ENCODE results near the gene NEK2. TPM values are rescaled to one million over a fixed set of nuclear protein-coding genes. Genes with fewer than 3 reads are reported as not detected.
"Not testable (repeated sequence)": the region's sequence is repeated elsewhere in the genome, so short reads cannot be mapped to it uniquely, and the experiment has no call there.

The NEK2 gene
- total RNA-seq, 3 donors from 2014 or later, result 1.8 TPM; not detected in 2

GRCh38 chr1:211701733-211702132, 26.3 kb upstream of the NEK2 start:
- no peak overlapping the region for H3K27ac ChIP-seq
- H3K27me3 ChIP-seq, result no peaks in the 10 kb centered on the region
- no peaks in the 10 kb centered on the region for H3K4me1 ChIP-seq
- intact Hi-C loops (cut with DNase I; ENCODE audit: low total_unique reads), result no loop called here
- no peak overlapping the region for H3K4me3 ChIP-seq
- TF ChIP-seq POLR2AphosphoS5 (IDR thresholded peaks at IDR 0.05), result no peak
- TF ChIP-seq CTCF (IDR thresholded peaks at IDR 0.05), result no peak
- TF ChIP-seq POLR2A (IDR thresholded peaks at IDR 0.05), result no peak
- no peaks in the 10 kb centered on the region for H3K9me3 ChIP-seq
- no peaks in the 10 kb centered on the region for H3K36me3 ChIP-seq
- DNase-seq (ENCODE audit: low spot score in 2 of 2), result no peak

GRCh38 chr1:211699059-211699458, 23.6 kb upstream of the NEK2 start:
- H3K36me3 ChIP-seq, result no peaks in the 10 kb centered on the region
- no peak for DNase-seq (ENCODE audit: low spot score in 2 of 2)

GRCh38 chr1:211698161-211699026, 23.0 kb upstream of the NEK2 start:
- peak; percentile 66 to 84 for DNase-seq (ENCODE audit: low spot score in 2 of 2)
- H3K27ac ChIP-seq, result no peak overlapping the region
- TF ChIP-seq CTCF (IDR thresholded peaks at IDR 0.05), result peak; percentile 79 to 93 (median 90)
- TF ChIP-seq POLR2AphosphoS5 (IDR thresholded peaks at IDR 0.05), result peak in 1 of 3 donors; percentile 18
- TF ChIP-seq POLR2A (IDR thresholded peaks at IDR 0.05), result no peak
- peak overlapping the region in 1 of 3 donors; percentile 40 for H3K4me3 ChIP-seq
- no peaks in the 10 kb centered on the region for H3K27me3 ChIP-seq
- no peaks in the 10 kb centered on the region for H3K36me3 ChIP-seq
- no peaks in the 10 kb centered on the region for H3K4me1 ChIP-seq
- intact Hi-C loops (cut with DNase I; ENCODE audit: low total_unique reads), result no loop called here
- H3K9me3 ChIP-seq, result no peaks in the 10 kb centered on the region

More at GRCh38 chr1:211699059-211699458, 23.6 kb upstream of the NEK2 start:
- Histone ChIP-seq H3K4me3 (no peak overlapping the region), H3K9me3 (no peaks in the 10 kb centered on the region), H3K27me3 (no peaks in the 10 kb centered on the region), H3K27ac (no peak overlapping the region), H3K4me1 (no peaks in the 10 kb centered on the region)
- TF ChIP-seq CTCF (IDR thresholded peaks at IDR 0.05), result no peak
- TF ChIP-seq POLR2AphosphoS5 (IDR thresholded peaks at IDR 0.05), result no peak
- no peak for TF ChIP-seq POLR2A (IDR thresholded peaks at IDR 0.05)
- intact Hi-C loops (cut with DNase I; ENCODE audit: low total_unique reads), result no loop called here

- Histone ChIP-seq H3K36me3 (no peaks in the 10 kb centered on the region), H3K27me3 (no peaks in the 10 kb centered on the region), H3K9me3 (no peaks in the 10 kb centered on the region), H3K4me3 (no peak overlapping the region), H3K4me1 (no peaks in the 10 kb centered on the region), H3K27ac (no peak overlapping the region)
- DNase-seq (ENCODE audit: low spot score in 2 of 2), result no peak
- intact Hi-C loops (cut with DNase I; ENCODE audit: low total_unique reads), result no loop called here
- TF ChIP-seq CTCF (IDR thresholded peaks at IDR 0.05), result no peak
Observed at GRCh38 chr1:211697356-211697755, 21.9 kb upstream of the NEK2 start.

- intact Hi-C loops (cut with DNase I; ENCODE audit: low total_unique reads), result no loop called here
- H3K4me1 ChIP-seq, result no peaks in the 10 kb centered on the region
- H3K36me3 ChIP-seq, result no peaks in the 10 kb centered on the region
- no peak overlapping the region for H3K4me3 ChIP-seq
- H3K27ac ChIP-seq, result no peak overlapping the region
- H3K27me3 ChIP-seq, result no peaks in the 10 kb centered on the region
- TF ChIP-seq POLR2A (IDR thresholded peaks at IDR 0.05) (no peak), POLR2AphosphoS5 (IDR thresholded peaks at IDR 0.05) (no peak), CTCF (IDR thresholded peaks at IDR 0.05) (no peak)
- DNase-seq (ENCODE audit: low spot score in 2 of 2), result no peak
- no peaks in the 10 kb centered on the region for H3K9me3 ChIP-seq
Observed at GRCh38 chr1:211695135-211695816, 19.9 kb upstream of the NEK2 start.

GRCh38 chr1:211693911-211694310, 18.5 kb upstream of the NEK2 start:
- DNase-seq (ENCODE audit: low spot score in 2 of 2); H3K4me3 ChIP-seq; H3K4me1 ChIP-seq; H3K9me3 ChIP-seq; H3K27ac ChIP-seq; intact Hi-C loops (cut with DNase I; ENCODE audit: low total_unique reads); H3K36me3 ChIP-seq; H3K27me3 ChIP-seq: not testable (repeated sequence)

Measured in breast epithelium (tissue), 4 donors.